ENCODE data around the gene D2HGDH.
"Not testable (repeated sequence)": the region's sequence is repeated elsewhere in the genome, so short reads cannot be mapped to it uniquely, and the experiment has no call there.

The D2HGDH gene

DNA sequence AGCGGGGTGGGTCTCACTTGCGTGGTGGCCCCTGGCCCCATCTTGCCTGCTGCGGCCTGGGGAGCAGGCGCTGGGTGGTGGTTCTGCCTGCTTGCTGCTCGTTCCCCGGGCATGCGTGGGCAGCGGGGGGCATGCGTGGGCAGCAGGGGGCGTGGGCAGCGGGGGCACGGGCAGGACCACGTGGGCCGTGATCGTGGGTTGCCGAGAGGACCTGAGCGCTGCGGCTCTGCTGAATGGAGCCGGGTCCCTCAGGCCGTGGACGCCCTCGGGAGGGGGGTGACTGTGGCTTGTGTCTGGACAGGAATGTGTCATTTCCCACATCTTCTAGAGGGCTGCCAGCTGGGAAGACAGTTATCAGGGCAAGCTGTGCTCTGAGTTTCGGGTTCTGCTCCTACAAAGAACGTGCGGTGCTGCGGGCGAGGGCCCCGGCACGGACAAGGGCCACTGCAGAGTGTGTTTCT, 33.9 kb downstream of the D2HGDH start:
- no peak for DNase-seq

- no peak for DNase-seq
These were observed 34.4 kb downstream of the D2HGDH start for GRCh38 chr2:241768850-241769249.

DNA sequence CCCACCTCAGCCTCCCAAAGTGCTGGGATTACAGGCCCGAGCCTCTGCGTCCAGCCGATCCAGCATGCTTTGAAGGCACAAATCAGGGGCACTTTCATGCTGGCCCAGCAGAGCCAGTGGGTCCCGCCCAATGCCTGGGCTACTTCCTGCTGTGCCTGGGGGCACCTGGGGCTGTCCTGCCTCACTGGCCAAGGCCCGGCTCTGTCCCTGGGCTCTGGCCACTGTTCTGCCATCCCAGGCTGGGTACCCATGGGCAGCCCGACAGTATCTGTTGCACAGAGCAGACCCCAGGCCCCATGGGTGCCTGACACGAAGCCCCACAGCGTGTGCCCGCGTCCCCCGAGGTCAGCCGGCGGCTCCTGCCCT, 35.4 kb downstream of the D2HGDH start:
- DNase-seq: no peak

DNA sequence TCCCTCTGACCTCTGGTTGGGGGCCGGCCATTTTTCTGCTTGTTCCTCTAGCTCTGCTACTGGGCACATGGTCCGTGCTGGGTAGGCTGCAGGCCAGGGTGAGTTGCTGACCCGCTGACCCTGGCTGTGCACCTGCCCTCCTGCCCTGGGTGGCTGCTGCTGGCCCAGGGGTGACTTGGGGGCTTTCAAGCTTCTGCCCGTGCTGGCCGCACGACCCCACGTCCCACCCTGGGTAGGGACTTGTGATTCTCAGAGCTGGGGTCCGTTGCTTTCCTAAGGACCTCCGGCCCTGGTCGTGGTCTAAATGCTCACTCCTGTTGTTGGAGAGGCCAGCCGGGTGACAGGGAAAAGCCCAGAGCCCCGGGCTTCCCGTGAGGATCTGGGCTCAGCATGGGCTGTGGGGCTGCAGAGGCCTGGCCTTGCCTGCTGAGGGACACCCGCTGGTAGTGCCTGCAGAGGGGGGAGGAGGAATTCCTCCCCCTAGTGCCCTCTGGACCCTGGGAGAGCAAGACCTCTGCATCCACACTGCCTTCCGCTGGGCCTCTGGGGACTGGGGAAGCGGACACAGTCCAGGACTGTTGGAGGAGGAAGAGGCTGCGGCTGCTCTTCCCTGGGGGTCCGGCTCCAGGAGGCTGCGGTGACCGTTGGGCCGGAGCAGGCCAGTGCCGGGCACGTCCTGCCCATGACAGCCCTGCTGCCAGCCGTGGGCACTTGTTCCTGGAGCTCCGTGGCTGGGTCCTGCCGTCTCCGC, 35.9 kb downstream of the D2HGDH start:
- no peak for DNase-seq

GRCh38 chr2:241770936-241771285, 36.5 kb downstream of the D2HGDH start:
- no peak for DNase-seq

DNA sequence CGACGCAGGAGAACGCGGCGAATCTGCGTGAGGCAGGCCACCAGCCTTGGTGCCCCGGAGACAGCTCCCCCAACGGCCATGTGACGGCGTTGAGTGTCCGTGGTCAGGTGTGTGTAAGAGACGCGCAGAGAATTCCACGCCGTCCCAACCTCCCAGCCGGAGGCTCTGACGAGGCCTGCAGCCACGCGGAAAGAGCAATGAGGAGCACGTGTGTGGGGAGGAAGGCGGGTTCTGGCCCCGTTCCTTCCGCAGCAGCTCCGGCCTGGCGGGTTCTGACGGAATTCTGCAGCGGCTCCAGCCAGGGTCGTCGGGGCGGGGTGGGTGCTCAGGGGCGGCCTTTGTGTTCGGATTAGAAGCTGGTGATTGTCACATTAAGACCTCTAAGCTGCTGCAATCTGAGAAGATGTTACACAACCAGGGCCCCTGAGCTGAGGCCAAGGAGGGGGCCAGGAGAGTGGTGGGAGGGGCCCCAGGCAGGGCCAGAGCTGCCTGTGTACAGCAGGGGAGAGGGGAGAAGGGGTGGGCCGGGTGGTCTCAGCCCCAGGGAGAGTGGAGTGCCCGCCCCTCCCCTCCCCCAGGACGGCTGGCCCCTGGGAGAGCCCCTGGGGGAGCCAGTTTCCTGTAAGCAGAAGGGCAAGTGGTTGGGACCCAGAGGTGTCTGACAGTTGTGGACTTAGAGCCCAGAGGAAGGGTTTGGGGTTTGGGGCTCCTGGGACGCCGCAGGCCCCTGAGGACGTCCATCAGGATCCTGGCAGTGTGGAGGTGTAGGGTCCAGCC, 37.0 kb downstream of the D2HGDH start:
- peak in 2 of 51 donors; percentile 19 to 31 for DNase-seq

GRCh38 chr2:241772063-241772499, 37.7 kb downstream of the D2HGDH start:
- DNase-seq: no peak

DNA sequence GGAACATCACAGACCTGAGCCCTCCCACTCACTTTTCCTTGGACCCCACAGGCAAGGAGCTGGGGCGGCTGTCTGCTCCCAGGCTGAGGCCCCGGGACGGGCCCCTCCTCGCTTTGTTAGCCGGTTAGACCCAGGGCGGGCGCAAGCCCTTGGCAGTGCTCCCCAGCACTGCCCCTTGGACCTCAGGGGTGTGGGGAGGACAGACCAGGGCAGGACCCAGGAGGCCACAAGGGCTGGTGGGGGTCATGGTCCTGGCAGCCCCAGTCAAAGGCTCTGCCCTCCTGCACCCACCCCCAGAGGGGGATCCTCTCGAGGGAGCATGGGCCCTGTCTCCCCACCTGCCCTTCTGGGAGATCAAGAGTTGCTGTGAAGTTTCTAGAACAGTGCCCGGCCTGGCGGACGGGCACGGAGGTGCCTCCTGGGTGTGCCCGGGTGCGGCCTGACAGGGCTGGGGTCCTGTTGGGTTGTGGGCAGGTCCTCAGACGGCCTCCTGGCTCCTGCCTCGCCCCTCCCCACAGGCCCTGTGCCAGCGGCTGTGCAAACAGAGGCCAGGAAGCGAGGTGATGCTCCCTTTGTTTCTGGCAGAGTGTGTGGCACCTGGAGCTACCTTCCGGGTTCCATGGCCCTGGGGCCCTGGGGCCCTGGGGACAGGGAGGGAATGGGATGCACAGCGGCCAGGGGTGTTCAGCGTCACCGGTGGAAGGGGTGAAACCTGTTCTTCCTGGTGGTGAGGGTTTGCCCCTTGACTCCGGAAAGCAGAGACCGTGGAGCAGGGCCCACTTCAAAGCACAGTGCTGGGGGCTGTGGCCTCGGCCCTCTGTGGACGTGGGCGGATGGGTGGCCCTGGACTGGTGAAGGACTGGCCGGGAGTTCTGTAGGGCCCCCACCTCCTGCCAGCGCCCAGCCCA, 39.3 kb downstream of the D2HGDH start:
- no peak for DNase-seq

- DNase-seq: no peak
These were observed 40.2 kb downstream of the D2HGDH start for GRCh38 chr2:241774419-241775222.

DNA sequence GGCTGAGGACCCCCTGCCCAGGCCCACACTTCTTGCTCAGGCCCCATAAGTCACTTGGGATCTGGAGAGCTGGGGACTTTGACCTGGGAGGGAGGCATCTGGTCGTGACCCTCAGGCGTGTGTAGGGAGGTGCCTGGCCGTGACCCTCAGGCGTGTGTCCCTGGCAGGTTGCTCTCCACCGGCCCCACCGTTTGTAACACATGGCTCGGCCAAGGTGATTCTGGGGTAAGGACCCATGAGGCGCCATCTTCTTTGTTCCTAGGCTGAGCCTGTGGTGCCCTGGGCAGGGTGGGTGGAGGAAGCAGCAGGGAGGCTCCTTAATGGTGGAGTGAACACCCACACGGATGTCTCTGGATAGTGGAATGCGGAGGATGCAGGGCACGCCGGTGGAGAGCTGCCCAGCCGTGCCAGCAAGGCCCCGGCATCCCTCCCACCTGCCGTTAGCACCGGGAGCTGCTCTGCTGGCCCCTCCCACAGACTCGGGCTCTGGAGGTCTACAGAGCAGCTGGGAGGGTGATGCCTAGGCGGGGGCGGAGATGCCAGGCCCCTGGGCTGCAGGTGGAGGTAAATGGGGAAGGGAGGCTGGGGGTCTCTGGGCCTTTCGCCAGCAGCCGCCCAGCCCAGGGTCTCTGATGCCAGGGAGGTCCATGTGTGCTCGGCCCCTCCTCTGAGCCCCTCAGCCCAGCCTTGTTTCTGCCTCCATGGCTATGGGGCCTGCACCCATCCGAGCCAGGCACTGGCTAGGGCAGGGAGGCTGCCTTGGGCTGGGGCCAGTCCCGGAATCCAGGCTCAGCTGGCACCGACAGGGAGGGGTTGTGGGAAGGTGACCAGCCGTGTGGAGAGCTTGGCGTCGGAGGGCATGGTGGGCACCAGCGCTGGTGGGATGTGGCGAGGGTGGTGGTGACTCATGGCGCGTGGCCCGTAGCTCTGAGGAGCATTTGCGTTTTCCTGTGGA, 41.1 kb downstream of the D2HGDH start:
- no peak for DNase-seq

- DNase-seq: no peak
These were observed 42.1 kb downstream of the D2HGDH start, which contains the start of gene GAL3ST2 for GRCh38 chr2:241776336-241777169. GAL3ST2 (plus strand) TSS chr2:241776822; CDS start chr2:241776956, 134 bp downstream.

- DNase-seq: no peak
These were observed 42.8 kb downstream of the D2HGDH start for GRCh38 chr2:241777170-241777685.

- DNase-seq: no peak
These were observed 43.5 kb downstream of the D2HGDH start for GRCh38 chr2:241777686-241778627.

DNA sequence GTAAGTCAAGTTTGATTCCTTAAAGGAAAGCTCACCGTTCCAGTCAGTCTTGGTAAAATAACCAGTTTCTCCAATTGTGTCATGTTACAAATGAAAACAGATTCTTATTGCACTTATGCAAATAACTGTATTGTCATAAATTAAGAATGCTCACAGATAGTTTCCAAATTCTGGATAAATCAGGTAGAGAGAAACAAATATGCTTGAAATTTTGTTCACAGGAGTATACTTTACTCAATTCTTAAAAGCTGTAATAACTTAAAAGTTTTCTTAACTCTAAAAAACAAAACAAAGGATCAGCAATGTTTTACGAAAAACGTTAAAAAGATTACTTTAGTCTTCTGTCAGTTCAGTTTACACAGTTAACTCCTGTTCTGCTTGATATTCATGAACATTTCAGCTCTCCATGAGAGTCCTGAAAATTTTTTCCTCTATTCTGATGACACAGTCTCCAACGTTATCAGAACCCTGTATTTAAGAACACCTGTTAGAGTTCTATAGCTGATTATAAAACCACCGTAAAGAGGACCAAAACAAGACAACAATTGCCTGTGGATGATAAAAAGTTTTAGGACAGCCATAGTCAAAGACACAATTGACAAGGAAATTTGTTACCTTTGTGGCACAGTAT, 46.6 kb downstream of the D2HGDH start:
- no peak for DNase-seq

DNA sequence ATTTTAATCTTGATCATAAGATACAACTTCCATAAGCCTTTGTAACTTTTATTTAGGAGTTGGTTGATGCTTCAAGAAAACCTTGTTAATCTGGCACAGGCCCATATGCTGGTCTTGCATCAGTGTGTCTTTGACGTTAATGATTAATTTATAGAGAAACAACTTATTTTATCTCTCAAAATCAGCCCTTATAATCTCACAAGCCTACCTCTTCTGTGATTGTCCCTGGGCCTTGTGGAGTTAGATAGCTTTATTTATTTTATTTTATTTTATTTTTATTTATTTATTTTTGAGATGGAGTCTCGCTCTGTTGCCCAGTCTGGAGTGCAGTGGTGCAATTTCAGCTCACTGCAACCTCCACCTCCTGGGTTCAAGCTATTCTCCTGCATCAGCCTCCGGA, 47.6 kb downstream of the D2HGDH start:
- not testable (repeated sequence) for DNase-seq

- no peak for DNase-seq
These were observed 53.7 kb downstream of the D2HGDH start for GRCh38 chr2:241788135-241788534.

DNA sequence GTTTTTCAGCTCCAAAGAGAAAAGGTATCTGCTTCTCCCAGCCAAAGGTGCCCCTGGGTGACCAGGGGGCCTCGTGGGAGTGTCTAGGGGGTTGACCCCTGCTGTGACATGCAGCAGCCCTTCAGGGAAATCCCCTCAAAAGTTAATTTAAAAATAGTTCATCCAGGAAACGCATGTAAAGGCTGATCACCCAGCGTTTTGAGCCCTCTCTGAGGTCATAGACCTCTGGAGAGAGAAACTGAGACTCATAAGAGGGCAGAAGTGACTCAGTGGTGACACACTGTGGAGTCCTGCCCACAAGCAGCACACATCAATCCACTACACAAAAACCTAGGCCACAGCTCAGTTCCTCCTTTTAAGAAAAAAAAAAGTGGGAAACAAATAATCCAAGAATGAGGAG, 54.1 kb downstream of the D2HGDH start:
- DNase-seq: no peak
